HG03196 (cell line): ENCODE data around the gene SMG1.
A peak's percentile ranks its signal among the peaks of the same experiment; 100 is the strongest.
"Not testable (repeated sequence)": the region's sequence is repeated elsewhere in the genome, so short reads cannot be mapped to it uniquely, and the experiment has no call there.

ENCODE experiments used
- ATAC-seq: cut with Tn5 transposase; IDR thresholded peaks from one replicate; pipeline ENCODE4 v1.9.1; 2021; ENCODE audit not compliant: unreplicated experiment

The SMG1 gene

GRCh38 chr16:18936727-18937340 is 10.6 kb upstream of the SMG1 start:
- ATAC-seq, result no peak

- ATAC-seq, result no peak
Measured at GRCh38 chr16:18933501-18933900, 7.3 kb upstream of the SMG1 start.

GRCh38 chr16:18932243-18932987 is 6.2 kb upstream of the SMG1 start:
- no peak for ATAC-seq

GRCh38 chr16:18931756-18932155 is 5.5 kb upstream of the SMG1 start:
- no peak for ATAC-seq

GRCh38 chr16:18930095-18930494 is 3.9 kb upstream of the SMG1 start:
- not testable (repeated sequence) for ATAC-seq

- not testable (repeated sequence) for ATAC-seq
Measured at GRCh38 chr16:18928073-18928472, 1.9 kb upstream of the SMG1 start.

- peak; percentile 38 for ATAC-seq
Measured at GRCh38 chr16:18925215-18925985, 808 bp downstream of the SMG1 start.

GRCh38 chr16:18923935-18924334 is 2.3 kb downstream of the SMG1 start:
- not testable (repeated sequence) for ATAC-seq

GRCh38 chr16:18923124-18923523 is 3.1 kb downstream of the SMG1 start:
- not testable (repeated sequence) for ATAC-seq

GRCh38 chr16:18909585-18909984 is 16.6 kb downstream of the SMG1 start:
- not testable (repeated sequence) for ATAC-seq

GRCh38 chr16:18908716-18909115 is 17.5 kb downstream of the SMG1 start:
- not testable (repeated sequence) for ATAC-seq

GRCh38 chr16:18902778-18903177 is 23.4 kb downstream of the SMG1 start:
- not testable (repeated sequence) for ATAC-seq

GRCh38 chr16:18902044-18902443 is 24.2 kb downstream of the SMG1 start:
- ATAC-seq, result not testable (repeated sequence)

GRCh38 chr16:18901194-18901593 is 25.0 kb downstream of the SMG1 start:
- ATAC-seq, result not testable (repeated sequence)

GRCh38 chr16:18884456-18884855 is 41.8 kb downstream of the SMG1 start:
- not testable (repeated sequence) for ATAC-seq

GRCh38 chr16:18877734-18878133 is 48.5 kb downstream of the SMG1 start:
- ATAC-seq, result not testable (repeated sequence)

GRCh38 chr16:18877259-18877658 is 48.9 kb downstream of the SMG1 start:
- ATAC-seq, result not testable (repeated sequence)

GRCh38 chr16:18876301-18876700 is 49.9 kb downstream of the SMG1 start:
- ATAC-seq, result not testable (repeated sequence)

- not testable (repeated sequence) for ATAC-seq
Measured at GRCh38 chr16:18869043-18869771, 57.0 kb downstream of the SMG1 start.

GRCh38 chr16:18866277-18866823 is 59.9 kb downstream of the SMG1 start:
- ATAC-seq, result not testable (repeated sequence)

- ATAC-seq, result not testable (repeated sequence)
Measured at GRCh38 chr16:18862891-18863290, 63.3 kb downstream of the SMG1 start.
